ENCODE measurements around the gene GRIP2.

- no peak for TF ChIP-seq EP300 (conservative IDR thresholded peaks at IDR 0.05; ENCODE audit: poor library complexity, severe bottlenecking)
- no peak for TF ChIP-seq CTCF (IDR thresholded peaks at IDR 0.05; ENCODE audit: poor library complexity, severe bottlenecking)
- TF ChIP-seq SMC3 (conservative IDR thresholded peaks at IDR 0.05; ENCODE audit: poor library complexity): no peak
- no peak for TF ChIP-seq TAF1 (IDR thresholded peaks at IDR 0.05; ENCODE audit: low read depth)
- TF ChIP-seq EZH2 (IDR thresholded peaks at IDR 0.05; ENCODE audit: borderline replicate concordance, insufficient read depth, low read length, poor library complexity, severe bottlenecking): no peak
Observed at GRCh38 chr3:14570864-14571263, 30.7 kb upstream of the GRIP2 start.
